ENCODE data around the gene GLUD2. TPM values are rescaled to one million over a fixed set of nuclear protein-coding genes. Genes with fewer than 3 reads are reported as not detected.

Gene GLUD2
- polyA plus RNA-seq, 1 of the 3 experiments (the other 2 are of a cell fraction), result 0.03 TPM

- no peaks in the 10 kb centered on the region for H3F3A ChIP-seq (replicated peaks; ENCODE audit: insufficient read depth)
- H2AFZ ChIP-seq (ENCODE audit: low read depth), result no peak overlapping the region
- no peak for DNase-seq
- H3K9me3 ChIP-seq, result no peaks in the 10 kb centered on the region
- no peaks in the 10 kb centered on the region for H3K79me2 ChIP-seq (ENCODE audit: insufficient read depth)
- no peaks in the 10 kb centered on the region; the same call in 1 of the 2 replicates for H3K27me3 ChIP-seq (ENCODE audit: insufficient read depth)
- H3K9ac ChIP-seq, result no peak overlapping the region
- no peak overlapping the region for H3K4me3 ChIP-seq (ENCODE audit: low read depth in 2 of 2, low read length in 1 of 2)
- H4K20me1 ChIP-seq (ENCODE audit: insufficient read depth), result no peaks in the 10 kb centered on the region
- no peak overlapping the region for H3K4me2 ChIP-seq
- WGBS (ENCODE audit: low lambda C conversion rate), result 4% methylated on average over 2 of the region's 2 CpGs
- no peak overlapping the region for H3K27ac ChIP-seq (ENCODE audit: low read depth in 2 of 2, low read length in 1 of 2)
- no peaks in the 10 kb centered on the region for H3K9me2 ChIP-seq
- no peaks in the 10 kb centered on the region for H3K4me1 ChIP-seq (ENCODE audit: control insufficient read depth in 1 of 2, insufficient read depth in 2 of 2, low read depth in 1 of 2, low read length in 1 of 2)
- POLR2A ChIA-PET, result no interaction called here
- no peak for TF ChIP-seq RFX5 (IDR thresholded peaks at IDR 0.05; ENCODE audit: low read length)
- no peak for TF ChIP-seq USF2 (IDR thresholded peaks at IDR 0.05; ENCODE audit: borderline replicate concordance, low read depth, low read length)
- no peak for TF ChIP-seq TEAD4 (IDR thresholded peaks at IDR 0.05; ENCODE audit: borderline replicate concordance, insufficient read depth)
- no peak for TF ChIP-seq GABPA (IDR thresholded peaks at IDR 0.05; ENCODE audit: low read depth)
- TF ChIP-seq EP300 (IDR thresholded peaks at IDR 0.05; ENCODE audit: borderline replicate concordance in 1 of 2, low read depth in 1 of 2, low read length in 1 of 2), result no peak
- TF ChIP-seq NRF1 (IDR thresholded peaks at IDR 0.05; ENCODE audit: low read depth, low read length), result no peak
- no peak for TF ChIP-seq SIN3A (IDR thresholded peaks at IDR 0.05; ENCODE audit: borderline replicate concordance, low read depth, low read length)
- no peak for TF ChIP-seq SMC3 (IDR thresholded peaks at IDR 0.05; ENCODE audit: low read depth, low read length)
- TF ChIP-seq MXI1 (IDR thresholded peaks at IDR 0.05; ENCODE audit: low read depth, low read length), result no peak
- no peak for TF ChIP-seq REST (IDR thresholded peaks at IDR 0.05; ENCODE audit: low read depth, low read length)
- TF ChIP-seq FOXJ3 (CRISPR knock-in tag; IDR thresholded peaks at IDR 0.05), result no peak
- no peak for TF ChIP-seq MAX (IDR thresholded peaks at IDR 0.05; ENCODE audit: low read depth)
- no peaks in the 10 kb centered on the region for H3K36me3 ChIP-seq (replicated peaks in 1 of 2; ENCODE audit: control insufficient read depth in 1 of 2, insufficient read depth in 2 of 2, low read length in 1 of 2)
- CTCF ChIA-PET, result no interaction called here
Measured at GRCh38 chrX:121093011-121093410, 45.6 kb downstream of the GLUD2 start.

Other genes with a start within 250 kb of the GLUD2 start
- gene CT47B1, start 171.7 kb upstream of the GLUD2 start, polyA plus RNA-seq (2012; rRNA removed), result not detected in 2 replicates
- not detected in 2 replicates for gene CT47A11, start 110.5 kb upstream of the GLUD2 start, polyA plus RNA-seq (2012; rRNA removed)
- gene CT47A10, start 105.6 kb upstream of the GLUD2 start, polyA plus RNA-seq (2012; rRNA removed), result not detected in 2 replicates
- not detected in 2 replicates for gene CT47A9, start 100.7 kb upstream of the GLUD2 start, polyA plus RNA-seq (2012; rRNA removed)
- gene CT47A8, start 95.9 kb upstream of the GLUD2 start, polyA plus RNA-seq (2012; rRNA removed), result not detected in 2 replicates
- not detected in 2 replicates for gene CT47A7, start 91.0 kb upstream of the GLUD2 start, polyA plus RNA-seq (2012; rRNA removed)
- gene CT47A6, start 86.1 kb upstream of the GLUD2 start, polyA plus RNA-seq (2012; rRNA removed), result not detected in 2 replicates
- not detected in 2 replicates for gene CT47A5, start 81.3 kb upstream of the GLUD2 start, polyA plus RNA-seq (2012; rRNA removed)
- not detected in 2 replicates for gene CT47A4, start 76.4 kb upstream of the GLUD2 start, polyA plus RNA-seq (2012; rRNA removed)
- not detected in 2 replicates for gene CT47A3, start 71.5 kb upstream of the GLUD2 start, polyA plus RNA-seq (2012; rRNA removed)
- not detected in 2 replicates for gene CT47A2, start 66.7 kb upstream of the GLUD2 start, polyA plus RNA-seq (2012; rRNA removed)
- not detected in 2 replicates for gene CT47A1, start 61.9 kb upstream of the GLUD2 start, polyA plus RNA-seq (2012; rRNA removed)

All from SK-N-SH (cell line).